NCI-H1436 treated with DMSO at 0.1 percent for 48 hours (cell line): ENCODE data around the gene C16orf82.
A peak's percentile ranks its signal among the peaks of the same experiment; 100 is the strongest.

Experiments used
- DNase-seq: peaks from one replicate; lab custom pipeline; 2025; lab: John Stamatoyannopoulos, UW

Gene C16orf82

GRCh38 chr16:27088216-27088615, 21.5 kb downstream of the C16orf82 start:
- DNase-seq, result no peak

GRCh38 chr16:27096375-27096774, 29.6 kb downstream of the C16orf82 start:
- DNase-seq, result no peak

GRCh38 chr16:27097800-27098230, 31.1 kb downstream of the C16orf82 start:
- no peak for DNase-seq

- DNase-seq, result no peak
These were observed 31.8 kb downstream of the C16orf82 start for GRCh38 chr16:27098366-27099049.

GRCh38 chr16:27102701-27103575, 36.2 kb downstream of the C16orf82 start:
- DNase-seq, result no peak

GRCh38 chr16:27103954-27104353, 37.2 kb downstream of the C16orf82 start:
- no peak for DNase-seq

GRCh38 chr16:27106305-27106704, 39.6 kb downstream of the C16orf82 start:
- DNase-seq, result no peak

- no peak for DNase-seq
These were observed 40.5 kb downstream of the C16orf82 start for GRCh38 chr16:27107185-27107592.

GRCh38 chr16:27108051-27108770, 41.5 kb downstream of the C16orf82 start:
- DNase-seq, result no peak

- no peak for DNase-seq
These were observed 42.3 kb downstream of the C16orf82 start for GRCh38 chr16:27108826-27109665.

GRCh38 chr16:27109666-27110523, 43.2 kb downstream of the C16orf82 start:
- DNase-seq, result peak; percentile 9

- no peak for DNase-seq
These were observed 43.8 kb downstream of the C16orf82 start for GRCh38 chr16:27110524-27110896.

- DNase-seq, result no peak
These were observed 44.8 kb downstream of the C16orf82 start for GRCh38 chr16:27111486-27111885.

GRCh38 chr16:27112093-27112811, 45.5 kb downstream of the C16orf82 start:
- no peak for DNase-seq

GRCh38 chr16:27113341-27113841, 46.7 kb downstream of the C16orf82 start:
- DNase-seq, result no peak

- DNase-seq, result no peak
These were observed 47.3 kb downstream of the C16orf82 start for GRCh38 chr16:27114006-27114405.

- no peak for DNase-seq
These were observed 51.8 kb downstream of the C16orf82 start for GRCh38 chr16:27118526-27118925.
